ENCODE data around the gene KRR1. TPM values are rescaled to one million over a fixed set of nuclear protein-coding genes. Genes with fewer than 3 reads are reported as not detected.
"Not testable (repeated sequence)": the region's sequence is repeated elsewhere in the genome, so short reads cannot be mapped to it uniquely, and the experiment has no call there.

Gene KRR1
- total RNA-seq, 1 donor from 2014 or later, result 57.7 TPM

- DNase-seq, result no peak
- Mint-ChIP-seq H3K36me3 (ENCODE audit: unreplicated experiment) (no peaks in the 10 kb centered on the region), H3K4me3 (ENCODE audit: unreplicated experiment) (no peak overlapping the region), H3K4me1 (ENCODE audit: low read depth, unreplicated experiment) (no peaks in the 10 kb centered on the region), H3K9me3 (ENCODE audit: unreplicated experiment) (peaks cover 2% of the 10 kb centered on the region), H3K27ac (ENCODE audit: unreplicated experiment) (no peak overlapping the region), H3K27me3 (ENCODE audit: unreplicated experiment) (no peaks in the 10 kb centered on the region)
- no peak for TF ChIP-seq CTCF (IDR thresholded peaks at IDR 0.05; ENCODE audit: partially characterized antibody, unreplicated experiment)
Observed at GRCh38 chr12:75455839-75456238, 55.6 kb downstream of the KRR1 start.

GRCh38 chr12:75452675-75453330 lies 58.6 kb downstream of the KRR1 start:
- Mint-ChIP-seq H3K4me3 (ENCODE audit: unreplicated experiment) (no peak overlapping the region), H3K4me1 (ENCODE audit: low read depth, unreplicated experiment) (no peaks in the 10 kb centered on the region), H3K9me3 (ENCODE audit: unreplicated experiment) (peaks cover 2% of the 10 kb centered on the region), H3K27me3 (ENCODE audit: unreplicated experiment) (no peaks in the 10 kb centered on the region), H3K27ac (ENCODE audit: unreplicated experiment) (no peak overlapping the region), H3K36me3 (ENCODE audit: unreplicated experiment) (no peaks in the 10 kb centered on the region)
- no peak for DNase-seq
- TF ChIP-seq CTCF (IDR thresholded peaks at IDR 0.05; ENCODE audit: partially characterized antibody, unreplicated experiment), result no peak

DNA sequence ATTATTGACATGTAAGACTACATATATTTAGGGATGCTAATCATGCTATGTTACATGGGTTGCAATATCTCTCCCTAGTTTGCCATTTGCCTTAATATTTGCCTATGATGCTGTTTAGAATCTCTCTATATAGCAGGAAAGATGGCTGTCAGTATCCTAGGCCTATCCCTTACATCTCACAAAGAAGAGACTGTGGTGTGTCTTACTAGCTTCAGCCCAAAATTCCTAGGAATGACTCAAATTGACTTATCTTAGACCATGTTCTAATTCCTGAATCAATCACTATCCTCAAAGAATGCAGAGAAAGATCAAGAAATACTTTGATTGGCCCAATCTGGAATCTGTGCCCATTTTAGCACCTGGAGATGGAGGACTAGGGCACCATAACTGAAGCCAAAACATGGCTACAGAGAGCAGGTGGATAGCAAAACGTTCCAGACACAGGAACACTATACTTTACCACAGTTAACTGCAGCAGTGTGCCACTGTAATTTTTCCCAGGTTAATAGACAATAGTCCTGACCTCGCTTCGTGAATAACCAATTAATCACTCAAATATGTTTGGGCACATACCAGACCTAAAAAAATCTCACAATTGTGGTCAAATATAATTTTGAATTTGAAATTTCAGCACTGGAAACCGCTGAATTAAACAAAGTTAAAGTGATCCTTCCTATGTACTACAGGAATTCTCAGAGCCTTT lies 63.6 kb downstream of the KRR1 start:
- Mint-ChIP-seq H3K4me1 (ENCODE audit: low read depth, unreplicated experiment) (no peaks in the 10 kb centered on the region), H3K27me3 (ENCODE audit: unreplicated experiment) (no peaks in the 10 kb centered on the region), H3K27ac (ENCODE audit: unreplicated experiment) (no peak overlapping the region), H3K4me3 (ENCODE audit: unreplicated experiment) (no peak overlapping the region), H3K9me3 (ENCODE audit: unreplicated experiment) (peaks cover 2% of the 10 kb centered on the region), H3K36me3 (ENCODE audit: unreplicated experiment) (no peaks in the 10 kb centered on the region)
- DNase-seq, result no peak
- TF ChIP-seq CTCF (IDR thresholded peaks at IDR 0.05; ENCODE audit: partially characterized antibody, unreplicated experiment), result no peak

GRCh38 chr12:75446857-75447256 lies 64.6 kb downstream of the KRR1 start:
- no peak overlapping the region for H3K4me3 Mint-ChIP-seq (ENCODE audit: unreplicated experiment)
- H3K9me3 Mint-ChIP-seq (ENCODE audit: unreplicated experiment), result peaks cover 2% of the 10 kb centered on the region
- H3K27ac Mint-ChIP-seq (ENCODE audit: unreplicated experiment), result no peak overlapping the region
- H3K4me1 Mint-ChIP-seq (ENCODE audit: low read depth, unreplicated experiment), result no peaks in the 10 kb centered on the region
- TF ChIP-seq CTCF (IDR thresholded peaks at IDR 0.05; ENCODE audit: partially characterized antibody, unreplicated experiment), result no peak
- H3K27me3 Mint-ChIP-seq (ENCODE audit: unreplicated experiment), result no peaks in the 10 kb centered on the region
- no peak for DNase-seq
- H3K36me3 Mint-ChIP-seq (ENCODE audit: unreplicated experiment), result no peaks in the 10 kb centered on the region

- not testable (repeated sequence) for H3K36me3 Mint-ChIP-seq (ENCODE audit: unreplicated experiment); H3K27me3 Mint-ChIP-seq (ENCODE audit: unreplicated experiment)
Observed at GRCh38 chr12:75445137-75445507, 66.3 kb downstream of the KRR1 start.

More at GRCh38 chr12:75445137-75445507, 66.3 kb downstream of the KRR1 start:
- DNase-seq; H3K4me1 Mint-ChIP-seq (ENCODE audit: low read depth, unreplicated experiment); H3K9me3 Mint-ChIP-seq (ENCODE audit: unreplicated experiment); H3K4me3 Mint-ChIP-seq (ENCODE audit: unreplicated experiment); H3K27ac Mint-ChIP-seq (ENCODE audit: unreplicated experiment): not testable (repeated sequence)
